HG02852 (cell line): ENCODE results near the gene PDE4D.

Source experiments
- ATAC-seq: cut with Tn5 transposase; IDR thresholded peaks from one replicate; pipeline ENCODE4 v1.9.1; 2021; ENCODE audit warnings: mild to moderate bottlenecking, moderate library complexity; ENCODE audit not compliant: unreplicated experiment

The PDE4D gene

DNA sequence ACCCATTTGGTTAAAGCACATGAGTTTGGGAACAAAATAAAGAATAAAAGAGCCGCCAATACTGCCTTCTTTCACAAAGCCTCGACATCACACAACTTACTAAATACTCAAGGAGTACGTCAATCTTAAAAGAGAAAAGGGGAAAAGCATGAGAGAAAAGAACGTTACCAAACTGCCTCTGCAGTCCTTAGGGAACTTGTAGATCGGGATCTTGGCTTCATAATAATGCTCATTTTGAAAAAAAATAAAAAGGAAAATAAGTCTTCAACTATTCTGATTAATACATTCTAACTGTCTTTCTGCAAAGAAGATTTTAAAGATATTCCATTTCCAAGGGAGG lies 618.4 kb downstream of the PDE4D start:
- no peak for ATAC-seq

DNA sequence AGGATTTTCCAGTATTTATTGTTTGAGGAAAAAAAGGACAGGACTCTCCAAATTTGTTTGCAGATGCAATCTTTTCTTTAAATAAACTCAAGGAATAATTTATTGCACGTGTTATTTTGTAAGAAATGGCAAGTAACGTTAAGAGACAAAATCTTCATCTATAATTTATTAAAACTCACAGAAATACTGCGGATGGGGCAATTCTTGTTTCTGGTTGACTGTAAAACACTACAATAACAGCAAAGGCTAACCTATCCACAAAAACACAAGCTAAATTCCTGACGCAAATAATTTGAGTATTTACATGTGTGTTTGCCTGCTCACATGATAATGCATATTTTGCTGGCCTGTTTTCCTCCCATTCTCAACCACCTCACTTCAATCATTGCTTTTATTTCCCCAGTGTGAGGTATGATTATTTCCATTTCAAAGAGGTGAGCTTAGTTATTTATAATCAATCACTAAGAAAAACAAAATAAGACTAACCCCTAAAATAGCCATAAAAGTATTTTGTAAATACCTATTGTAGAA lies 619.4 kb downstream of the PDE4D start:
- no peak for ATAC-seq

DNA sequence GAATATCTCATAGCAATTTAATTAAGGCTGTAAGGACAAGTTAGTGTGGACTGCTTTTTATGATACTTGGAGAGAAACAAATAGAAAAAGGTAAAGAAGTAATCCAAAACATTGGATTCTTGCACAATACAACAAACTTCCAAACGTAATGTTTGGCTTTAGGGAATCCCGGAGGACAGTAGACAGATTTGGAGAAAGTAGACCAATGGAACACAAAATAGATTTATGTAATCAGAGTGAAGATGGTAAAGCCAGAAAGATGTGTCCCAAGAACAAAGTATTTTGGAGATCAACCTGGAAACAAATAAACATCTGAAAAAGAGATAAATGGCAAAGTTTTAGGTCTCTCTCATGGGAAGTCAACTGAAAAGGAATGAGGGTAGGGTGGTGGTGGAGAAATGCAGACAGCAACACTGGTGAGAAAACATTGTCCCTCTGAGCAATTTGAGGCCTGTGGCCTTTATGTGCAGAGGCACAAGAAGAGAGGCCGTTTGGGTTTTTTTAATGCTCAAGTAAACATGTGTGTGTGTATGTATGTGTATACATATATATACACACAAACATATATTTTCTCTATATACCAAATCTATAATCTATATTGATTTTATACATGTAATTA lies 620.6 kb downstream of the PDE4D start:
- no peak for ATAC-seq

DNA sequence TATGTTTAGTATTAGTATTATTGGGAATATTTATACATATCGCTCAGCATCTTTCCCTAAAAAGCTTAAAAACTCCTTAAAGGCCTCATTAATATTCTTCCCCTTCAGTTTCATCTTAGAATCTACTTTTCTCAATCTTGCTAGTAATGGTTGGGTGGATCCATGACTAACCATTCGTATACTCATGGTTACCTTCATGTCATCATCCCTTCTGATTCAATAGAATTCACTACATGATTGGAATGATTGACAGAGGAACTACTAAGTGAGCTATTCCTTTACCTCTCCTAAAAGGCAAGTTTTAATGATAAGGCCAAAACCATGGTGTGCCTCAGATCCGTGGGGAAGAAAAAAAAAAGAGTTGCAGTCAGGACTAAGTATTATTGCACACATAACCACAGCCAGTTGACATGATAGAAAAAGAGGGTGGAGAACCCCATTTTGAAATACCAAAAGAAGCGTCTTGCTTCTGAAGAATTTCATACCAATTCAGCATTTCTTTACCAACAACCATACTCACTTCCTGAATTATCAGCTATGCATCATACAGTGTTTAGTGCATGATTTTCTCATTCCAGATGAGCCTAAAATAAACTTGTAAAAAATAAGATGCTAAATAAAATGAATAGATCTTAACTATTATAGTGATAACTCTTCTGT lies 624.6 kb downstream of the PDE4D start:
- no peak for ATAC-seq

GRCh38 chr5:59267033-59267432 lies 626.5 kb downstream of the PDE4D start:
- no peak for ATAC-seq

DNA sequence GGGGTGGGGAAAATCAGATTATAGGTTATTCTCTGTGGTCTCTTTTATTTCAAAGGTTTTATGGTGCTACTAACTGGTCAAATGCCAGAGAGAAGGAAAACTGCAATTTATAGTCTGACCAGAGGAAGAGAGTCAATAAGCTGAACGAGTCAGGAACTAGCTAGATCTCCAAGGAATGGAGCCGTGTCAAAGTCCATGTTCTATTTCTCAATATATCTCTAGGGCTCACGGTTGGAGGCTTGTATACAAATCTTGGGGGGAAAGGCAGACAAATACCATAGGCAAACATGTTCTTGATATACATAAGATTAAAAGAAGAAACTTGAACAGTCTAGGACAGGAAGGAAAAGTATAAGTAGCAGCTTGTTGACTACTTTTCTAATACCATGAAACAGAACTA lies 627.1 kb downstream of the PDE4D start:
- ATAC-seq, result no peak

- no peak for ATAC-seq
Measured at GRCh38 chr5:59264639-59265245, 628.8 kb downstream of the PDE4D start.

- ATAC-seq, result no peak
Measured at GRCh38 chr5:59264013-59264412, 629.5 kb downstream of the PDE4D start.

- no peak for ATAC-seq
Measured at GRCh38 chr5:59261969-59262368, 631.6 kb downstream of the PDE4D start.

- no peak for ATAC-seq
Measured at GRCh38 chr5:59260973-59261372, 632.6 kb downstream of the PDE4D start.

DNA sequence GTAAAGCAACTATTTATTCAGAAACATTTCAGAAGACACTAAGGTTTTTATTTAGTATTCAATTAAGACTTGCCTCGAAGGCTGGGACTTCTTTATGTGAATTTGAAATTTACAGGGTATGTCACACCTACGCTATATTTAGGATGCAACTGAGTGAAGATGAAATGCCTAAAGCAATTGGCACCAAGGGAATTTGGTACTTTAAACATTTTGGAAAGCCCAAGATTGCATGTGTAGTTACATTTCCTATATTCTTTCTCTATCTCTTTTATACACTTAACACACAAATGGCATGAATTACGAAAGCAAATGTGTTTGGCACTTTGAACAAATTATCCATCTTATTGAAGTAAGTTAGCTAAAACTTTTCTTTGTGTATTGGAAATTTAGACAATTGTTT lies 633.3 kb downstream of the PDE4D start:
- ATAC-seq, result no peak

- no peak for ATAC-seq
Measured at GRCh38 chr5:59259237-59259636, 634.3 kb downstream of the PDE4D start.

GRCh38 chr5:59257488-59258400 lies 635.8 kb downstream of the PDE4D start:
- ATAC-seq, result no peak

DNA sequence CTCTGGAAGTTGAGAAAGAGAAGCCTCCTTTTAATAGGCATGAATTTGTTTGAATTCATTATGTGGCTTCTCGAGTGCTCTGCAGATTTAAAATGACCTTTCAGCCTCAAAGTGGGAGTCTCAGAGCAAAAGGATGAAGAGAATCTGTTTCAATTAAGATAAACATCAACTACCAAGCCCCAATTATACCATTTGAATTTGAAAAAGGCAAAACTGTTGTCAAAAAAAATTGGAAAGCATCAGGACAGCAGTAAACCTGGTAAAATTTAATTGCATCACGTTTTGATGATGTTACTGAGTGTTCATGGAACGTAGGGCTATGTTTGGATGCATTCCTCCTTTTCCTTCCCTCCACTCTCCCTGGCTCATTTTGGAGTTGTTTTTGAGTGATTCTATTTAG lies 637.2 kb downstream of the PDE4D start:
- ATAC-seq, result no peak

DNA sequence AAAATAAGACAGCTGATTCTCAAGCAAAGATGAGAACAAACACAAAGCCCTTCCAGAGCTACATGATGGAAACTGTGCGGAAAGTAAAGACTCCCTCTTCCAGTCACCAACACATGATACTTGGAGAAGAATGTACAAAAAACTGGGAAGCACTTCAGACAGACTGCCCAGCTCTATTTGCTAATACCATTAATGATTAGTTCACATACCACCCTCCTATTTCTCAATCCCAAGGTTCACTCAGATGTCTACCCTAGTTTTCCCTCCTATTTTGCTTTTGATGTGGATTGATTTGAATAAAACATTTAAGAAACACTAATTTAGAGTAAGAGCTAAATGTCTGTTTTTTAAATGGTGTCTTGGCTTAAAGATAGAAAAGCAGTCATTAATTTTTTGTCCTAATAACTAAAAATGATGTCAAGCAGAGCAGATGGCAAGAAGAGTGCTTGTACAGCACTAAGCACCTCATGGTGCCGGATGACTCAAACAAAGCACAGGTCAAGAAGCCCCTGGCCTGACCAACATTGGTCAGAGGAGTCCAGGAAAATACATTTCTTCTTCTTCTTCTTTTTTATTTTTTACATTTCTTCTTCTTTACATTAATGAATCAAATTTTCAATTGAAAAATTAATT lies 639.4 kb downstream of the PDE4D start:
- no peak for ATAC-seq

- ATAC-seq, result no peak
Measured at GRCh38 chr5:59253625-59254024, 639.9 kb downstream of the PDE4D start.

- ATAC-seq, result no peak
Measured at GRCh38 chr5:59251627-59252026, 641.9 kb downstream of the PDE4D start.

- no peak for ATAC-seq
Measured at GRCh38 chr5:59249726-59250125, 643.8 kb downstream of the PDE4D start.

GRCh38 chr5:59249160-59249559 lies 644.4 kb downstream of the PDE4D start:
- ATAC-seq, result no peak

DNA sequence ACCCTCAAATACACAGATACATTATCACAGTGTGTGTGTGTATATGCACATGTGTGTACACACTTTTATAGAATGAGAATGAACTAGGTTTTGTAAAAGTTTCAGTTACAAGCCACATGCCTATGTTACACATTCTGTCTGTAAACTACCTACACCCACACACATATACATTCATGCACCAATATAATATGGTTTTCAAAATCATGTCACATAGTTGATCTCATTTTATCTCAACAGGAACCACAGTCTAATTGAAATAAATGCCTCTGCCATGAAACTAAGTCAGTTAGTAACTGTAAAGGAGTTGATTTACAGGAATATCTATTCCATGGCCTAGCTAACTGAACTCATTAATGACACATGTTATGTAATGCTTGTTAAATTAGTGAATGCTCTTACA lies 646.6 kb downstream of the PDE4D start:
- no peak for ATAC-seq
